ENCODE data around the gene FBXL19.

The FBXL19 gene

DNA sequence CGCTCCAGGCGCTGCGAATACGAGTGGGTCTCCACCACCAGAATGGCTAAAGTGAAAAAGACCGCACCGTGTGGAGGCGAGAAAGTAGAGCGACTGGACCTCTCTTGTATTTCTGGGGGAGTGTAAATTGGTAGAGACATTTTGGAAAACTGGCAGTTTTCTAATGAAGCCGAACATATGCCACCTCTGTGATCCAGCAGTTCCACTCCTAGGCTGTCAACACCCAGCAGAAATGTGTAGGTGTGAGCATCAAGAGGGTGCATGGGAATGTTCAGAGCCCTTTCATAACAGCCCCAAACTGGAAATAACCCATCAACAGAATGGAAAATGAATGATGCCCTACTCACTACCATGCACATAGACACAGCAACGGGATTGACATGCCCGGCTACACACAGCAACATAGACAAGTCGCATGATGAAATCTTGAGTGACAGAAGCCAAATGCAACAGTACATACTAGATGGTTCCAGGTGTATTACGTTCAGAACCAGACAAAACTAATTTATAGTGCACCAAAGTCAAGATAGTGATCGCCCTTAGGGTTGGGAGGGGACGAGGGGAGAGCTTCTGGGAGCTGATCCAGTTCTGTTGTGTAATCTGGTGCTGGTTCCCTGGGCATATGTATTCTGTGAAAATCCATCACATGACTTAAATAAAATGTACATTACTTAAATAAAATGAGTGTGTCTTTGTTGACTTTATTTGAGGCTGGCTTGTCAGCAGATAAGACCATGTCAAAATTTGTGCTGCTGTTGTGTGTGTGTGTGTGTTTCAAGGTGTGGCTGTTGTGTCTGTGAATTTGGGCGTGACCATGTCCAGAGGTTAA is 28.6 kb upstream of the FBXL19 start:
- DNase-seq (ENCODE audit: low read depth in 2 of 2) = no peak

DNA sequence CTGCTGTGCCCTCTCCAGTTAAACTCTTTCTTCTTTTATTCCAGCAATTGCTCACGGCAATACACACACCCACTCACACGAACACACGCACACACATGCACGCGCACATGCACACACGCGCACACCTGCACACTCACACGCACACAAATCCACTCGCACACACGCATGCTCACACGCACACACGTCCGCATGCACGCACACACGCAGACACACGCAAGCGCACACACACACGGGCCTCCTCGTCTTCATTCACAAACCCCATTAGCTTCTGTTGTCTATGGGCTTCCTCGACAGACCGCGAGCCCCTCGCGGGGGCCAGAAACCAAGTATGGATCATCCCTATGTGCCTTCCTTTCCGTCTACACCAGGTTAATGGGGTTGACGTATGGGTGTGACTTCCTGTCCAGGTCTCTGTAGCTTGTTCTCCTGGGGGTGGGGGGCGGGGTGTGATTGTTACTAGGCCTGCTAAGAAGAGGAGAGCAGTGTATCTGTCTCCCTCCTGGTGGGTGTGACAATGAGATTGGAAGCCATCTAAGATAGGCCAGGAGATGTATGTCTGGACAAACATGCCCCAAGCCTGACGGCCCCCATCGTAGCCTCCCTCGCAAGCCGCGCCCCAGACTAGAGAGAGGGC is 27.6 kb upstream of the FBXL19 start:
- no peak for DNase-seq (ENCODE audit: low read depth in 2 of 2)

DNA sequence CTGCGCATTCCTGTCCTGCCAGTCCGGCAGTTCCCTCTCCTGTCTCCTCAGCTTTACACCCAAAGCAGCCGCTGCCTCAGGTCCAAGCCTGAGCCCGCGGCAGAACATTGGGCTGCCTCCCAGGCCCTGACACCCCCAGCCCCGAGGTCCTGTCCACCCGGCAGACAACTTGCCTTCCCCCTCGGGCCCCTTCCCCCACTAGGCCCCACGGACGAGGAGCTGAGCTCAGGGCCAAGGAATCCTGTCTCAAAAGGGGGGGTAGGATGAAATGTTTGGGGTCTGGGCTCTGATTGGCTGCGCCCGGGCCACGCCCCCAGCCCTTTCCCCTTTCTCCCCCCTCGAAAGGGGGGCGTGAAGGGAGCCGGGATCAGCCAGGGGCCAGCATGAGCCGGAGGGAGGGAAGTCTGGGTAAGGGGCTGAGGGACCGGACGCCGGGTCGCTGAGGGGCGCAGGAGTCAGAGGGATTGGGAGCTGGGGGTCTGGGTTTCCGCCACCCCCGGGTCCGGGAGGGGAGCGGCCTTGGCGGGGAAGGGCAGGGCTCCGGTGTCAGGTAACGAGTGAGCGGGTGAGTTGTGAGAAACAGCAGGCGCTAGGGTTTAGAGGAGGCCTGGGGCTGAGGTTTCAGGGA is 27.0 kb upstream of the FBXL19 start, which contains the start of gene CTF1:
CTF1 (plus strand) TSS at position 354 of the 628 bp plus-strand sequence; CDS start at position 384, 30 bp downstream.
- peak; percentile 88 to 90 for DNase-seq (ENCODE audit: low read depth in 2 of 2)

GRCh38 chr16:30896889-30897733 is 26.3 kb upstream of the FBXL19 start:
- peak; percentile 80 to 81 for DNase-seq (ENCODE audit: low read depth in 2 of 2)

DNA sequence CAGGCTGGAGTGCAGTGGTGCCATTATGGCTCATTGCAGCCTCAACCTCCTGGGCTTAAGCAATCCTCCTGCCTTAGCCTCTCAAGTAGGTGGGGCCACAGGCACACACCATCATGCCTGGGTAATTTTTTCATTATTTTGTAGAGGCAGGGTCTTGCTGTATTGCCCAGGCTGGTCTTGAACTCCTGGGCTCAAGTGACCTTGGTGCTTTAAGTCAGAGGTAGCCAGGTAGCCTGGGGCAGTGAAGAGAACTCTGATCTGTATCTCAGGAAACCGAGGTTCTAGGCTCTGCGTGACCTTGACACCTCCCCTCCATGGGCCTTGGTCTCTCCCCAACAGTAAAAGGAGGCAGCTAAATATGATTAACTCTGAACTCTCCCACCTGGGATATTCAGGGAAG is 23.6 kb upstream of the FBXL19 start:
- DNase-seq (ENCODE audit: low read depth in 2 of 2) = no peak

DNA sequence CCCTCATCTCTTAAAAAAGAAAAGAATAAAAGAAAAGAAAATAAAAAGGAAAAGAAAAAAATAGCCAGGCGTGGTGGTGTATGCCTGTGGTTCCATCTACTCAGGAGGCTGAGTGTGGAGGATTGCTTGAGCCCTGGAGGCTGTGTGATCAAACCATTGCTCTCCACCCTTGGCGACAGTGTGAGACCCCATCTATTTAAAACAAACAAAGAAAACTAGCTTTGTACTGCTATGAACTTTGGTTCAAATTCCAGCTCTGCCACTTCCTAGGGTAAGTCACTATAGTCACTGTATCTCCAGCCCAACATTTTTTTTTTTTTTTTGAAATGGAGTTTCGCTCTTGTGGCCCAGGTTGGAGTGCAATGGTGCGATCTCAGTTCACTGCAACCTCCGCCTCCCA is 22.8 kb upstream of the FBXL19 start:
- no peak for DNase-seq (ENCODE audit: low read depth in 2 of 2)

DNA sequence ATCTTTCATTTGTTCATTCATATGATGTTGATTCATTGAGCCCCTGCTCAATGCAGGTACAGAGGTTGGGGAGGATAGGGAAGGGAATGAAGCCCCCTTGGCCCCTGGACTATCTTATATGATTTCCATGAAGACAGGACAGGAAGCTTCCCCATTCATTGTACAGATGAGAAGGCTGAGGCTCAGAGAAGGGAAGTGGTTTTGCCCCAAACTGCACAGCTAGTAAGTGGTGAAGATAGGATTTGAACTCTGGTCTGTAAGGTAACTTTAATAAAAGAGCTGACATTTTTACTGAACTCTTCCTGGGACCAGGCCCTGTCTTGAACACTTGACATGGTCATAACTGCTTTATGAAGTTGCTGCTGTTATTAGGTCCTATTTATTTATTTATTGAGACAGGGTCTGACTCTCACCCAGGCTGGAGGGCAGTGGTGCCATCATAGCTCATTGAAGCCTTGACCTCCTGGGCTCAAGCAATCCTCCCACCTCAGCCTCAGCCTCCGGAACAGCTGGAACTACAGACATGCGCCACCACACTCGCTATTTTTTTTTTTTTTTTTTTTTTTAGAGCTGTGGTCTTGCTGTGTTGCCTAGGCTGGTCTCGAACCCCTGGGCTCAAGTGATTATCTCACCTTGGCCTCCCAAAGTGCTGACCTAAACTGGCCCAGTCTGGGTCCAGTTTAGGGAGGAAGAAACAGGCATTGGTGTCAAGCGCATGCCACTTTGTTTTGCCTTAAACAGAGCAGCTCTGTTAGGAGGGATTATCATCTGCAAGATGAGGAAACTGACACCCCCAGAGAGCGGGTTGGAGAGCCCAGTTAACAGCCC is 22.0 kb upstream of the FBXL19 start:
- DNase-seq (ENCODE audit: low read depth in 2 of 2) = no peak

- DNase-seq (ENCODE audit: low read depth in 2 of 2) = no peak
Observed at GRCh38 chr16:30902029-30902972, 21.1 kb upstream of the FBXL19 start.

DNA sequence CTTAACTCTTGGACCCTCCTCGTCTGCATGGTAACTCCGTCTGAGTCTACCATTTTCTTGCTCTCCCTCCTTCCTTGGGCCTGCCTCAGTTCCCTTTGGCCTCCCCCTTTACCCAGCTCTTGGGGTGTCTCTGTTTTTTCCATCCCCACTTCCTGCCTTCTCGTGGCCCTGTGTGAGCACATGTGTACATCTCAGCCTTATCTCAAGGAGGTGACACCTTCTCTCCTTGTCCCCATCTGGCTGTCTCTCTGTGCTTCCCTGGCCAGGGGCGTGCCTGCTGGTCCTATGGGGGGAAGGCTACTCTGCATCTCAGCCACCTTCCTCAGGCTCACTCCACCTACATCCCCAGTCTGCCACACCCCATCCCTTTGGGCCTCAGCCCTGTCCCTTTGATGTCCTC is 20.4 kb upstream of the FBXL19 start:
- no peak for DNase-seq (ENCODE audit: low read depth in 2 of 2)

DNA sequence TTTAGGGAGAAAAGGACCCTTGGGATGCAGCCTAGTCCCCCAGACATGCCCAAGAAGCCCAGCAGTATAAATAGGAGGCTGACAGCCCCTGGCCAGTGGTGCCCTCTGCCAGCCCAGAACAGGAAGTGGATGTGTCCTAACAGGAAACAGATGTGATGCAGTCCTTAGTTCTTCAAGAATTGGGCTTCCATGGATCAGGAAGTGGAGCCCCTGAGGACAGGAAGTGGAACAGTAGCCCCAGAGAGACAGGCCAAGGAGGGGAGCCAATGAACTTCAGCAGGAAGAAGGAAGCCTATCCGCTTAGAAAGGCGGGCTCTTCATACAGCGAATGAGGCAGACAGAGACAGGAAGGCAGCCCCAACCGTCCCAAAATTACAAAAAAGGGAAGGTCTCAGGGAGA is 19.8 kb upstream of the FBXL19 start:
- no peak for DNase-seq (ENCODE audit: low read depth in 2 of 2)

- no peak for DNase-seq (ENCODE audit: low read depth in 2 of 2)
Observed at GRCh38 chr16:30904114-30904780, 19.1 kb upstream of the FBXL19 start.

DNA sequence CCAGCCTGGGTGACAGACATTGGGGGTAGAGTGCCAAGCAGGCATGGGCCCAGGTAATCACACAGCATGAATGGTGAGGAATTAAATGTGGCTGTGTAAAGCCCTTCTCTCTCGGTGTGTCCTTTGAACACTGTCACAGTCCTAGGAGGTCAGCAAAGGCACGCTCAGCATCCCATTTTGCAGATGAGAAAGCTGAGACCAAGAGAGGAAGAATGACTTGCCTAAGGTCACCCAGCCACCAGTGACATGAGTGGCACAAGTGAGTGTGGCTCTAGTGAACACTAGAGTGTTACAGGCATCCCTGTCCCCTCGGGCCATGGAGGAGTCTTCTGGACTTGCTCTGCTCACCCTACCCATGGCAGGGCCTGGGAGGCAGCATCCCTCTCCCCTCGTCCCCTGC is 16.3 kb upstream of the FBXL19 start:
- no peak for DNase-seq (ENCODE audit: low read depth in 2 of 2)

DNA sequence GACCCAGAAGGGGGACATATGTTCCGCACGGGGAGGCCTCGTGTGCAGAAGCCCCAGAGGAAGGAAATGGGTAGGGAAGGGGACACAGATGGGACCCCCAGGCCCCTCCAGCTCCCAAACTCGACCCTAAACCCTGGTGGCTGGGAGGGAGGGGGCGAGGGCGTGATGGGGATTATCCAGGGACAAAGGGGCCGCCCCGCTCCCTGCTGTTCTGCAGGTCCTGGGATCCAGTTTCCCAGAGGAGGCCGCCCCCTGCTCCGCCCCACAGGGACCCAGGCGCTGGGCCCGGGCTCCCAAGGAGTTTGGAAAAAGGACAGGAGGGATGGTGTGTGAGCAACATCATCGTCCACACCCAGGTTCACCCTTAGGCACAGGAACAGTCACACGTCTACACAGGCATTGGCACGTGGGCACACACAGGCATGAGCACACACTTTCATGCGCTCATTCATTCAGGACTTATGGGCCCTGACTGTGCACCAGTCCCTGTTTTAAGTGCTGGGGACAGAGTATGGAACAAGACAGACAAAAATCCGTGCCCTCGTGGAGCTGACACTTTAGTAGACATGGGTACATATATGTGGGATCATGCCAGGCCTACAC is 12.8 kb upstream of the FBXL19 start:
- no peak for DNase-seq (ENCODE audit: low read depth in 2 of 2)

- DNase-seq (ENCODE audit: low read depth in 2 of 2) = no peak
Observed at GRCh38 chr16:30912794-30913412, 10.5 kb upstream of the FBXL19 start.

DNA sequence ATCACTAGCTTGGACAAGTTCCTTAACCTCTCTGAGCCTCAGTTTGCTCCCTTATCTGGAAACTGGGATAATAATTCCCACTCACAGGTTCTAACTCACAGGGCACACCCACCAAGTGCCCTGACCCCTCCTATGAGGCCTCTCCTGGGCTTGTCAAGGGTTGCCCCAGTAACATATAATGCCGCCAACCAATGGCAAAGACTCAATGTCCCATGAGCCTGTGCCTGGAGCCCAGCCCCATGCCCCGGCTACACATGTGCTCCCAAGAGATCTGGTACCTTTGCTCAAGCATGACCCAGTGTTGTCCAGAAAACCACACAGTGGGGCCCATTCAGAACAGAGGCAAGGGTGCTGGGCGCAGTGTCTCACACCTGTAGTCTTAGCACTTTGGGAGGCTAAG is 8.5 kb upstream of the FBXL19 start:
- no peak for DNase-seq (ENCODE audit: low read depth in 2 of 2)

- no peak for DNase-seq (ENCODE audit: low read depth in 2 of 2)
Observed at GRCh38 chr16:30918614-30919013, 4.8 kb upstream of the FBXL19 start.

DNA sequence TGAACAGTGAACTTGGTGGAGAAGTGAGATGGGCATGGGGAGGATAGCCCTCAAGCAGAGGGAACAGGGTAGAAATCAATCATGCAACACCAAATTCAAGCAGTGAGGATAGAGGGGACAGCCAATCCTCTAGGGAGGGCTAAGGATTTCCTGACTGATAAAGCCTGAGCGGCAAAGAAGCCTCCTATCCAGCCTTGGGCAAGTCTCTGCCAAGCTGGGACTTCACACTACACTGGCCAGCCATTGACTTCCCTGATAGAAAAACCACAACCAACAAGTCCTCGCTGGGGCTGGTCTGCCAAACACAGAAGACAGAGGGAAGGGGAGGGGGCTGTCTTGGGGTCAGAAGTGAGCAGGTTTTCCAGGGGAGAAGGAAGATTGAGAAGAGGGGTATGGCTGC is 2.5 kb upstream of the FBXL19 start:
- DNase-seq (ENCODE audit: low read depth in 2 of 2) = no peak

- no peak for DNase-seq (ENCODE audit: low read depth in 2 of 2)
Observed at GRCh38 chr16:30921459-30921747, 2.0 kb upstream of the FBXL19 start.
